ENCODE data around the gene TMEM140.

Gene TMEM140

DNA sequence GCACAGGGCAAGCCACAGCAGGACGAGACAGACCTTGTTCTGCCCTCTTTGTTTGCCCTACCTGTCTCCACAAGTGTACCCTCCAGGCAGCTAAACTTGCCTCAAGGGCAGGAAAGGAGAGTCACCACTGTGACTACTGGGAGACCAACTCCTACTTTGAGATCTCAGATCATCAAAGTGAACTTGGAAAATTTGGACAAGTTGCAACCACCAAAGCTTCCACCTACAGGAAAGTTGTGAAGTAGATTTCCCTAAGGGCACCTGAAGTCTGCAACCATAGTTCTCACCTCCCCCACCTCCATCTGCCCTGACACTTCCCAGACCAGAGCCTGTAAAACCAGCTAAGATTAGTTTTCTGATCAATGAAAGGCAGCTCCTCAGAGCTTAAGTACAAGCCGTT is 66.0 kb downstream of the TMEM140 start:
- no peak for TF ChIP-seq TAF1 (IDR thresholded peaks at IDR 0.05; ENCODE audit: borderline replicate concordance, low read depth, low read length)
- no peak for TF ChIP-seq POLR2A (IDR thresholded peaks at IDR 0.05; ENCODE audit: low read depth, low read length)
- TF ChIP-seq POLR2AphosphoS5 (IDR thresholded peaks at IDR 0.05; ENCODE audit: low read depth, low read length) = no peak
- FAIRE-seq (no peak), DNase-seq (ENCODE audit: insufficient read length) (no peak)

DNA sequence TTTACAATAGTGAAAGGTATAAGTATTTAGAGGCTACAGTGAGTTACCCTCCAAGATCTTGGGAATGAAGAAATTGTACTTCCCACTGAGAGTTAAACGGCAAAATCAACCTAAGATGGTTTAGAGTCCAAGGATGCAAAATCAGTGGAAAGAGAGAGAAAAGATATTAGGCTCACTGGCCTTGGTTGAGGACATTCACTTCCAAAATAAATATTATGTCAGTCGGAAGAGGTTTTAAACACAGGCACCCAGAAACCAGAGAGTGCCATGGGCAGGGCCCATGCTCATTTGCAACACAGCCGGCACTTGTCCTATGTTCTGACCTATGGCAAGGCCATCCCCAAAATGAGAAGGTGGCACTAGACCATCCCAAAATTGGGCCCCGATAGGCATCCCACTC is 67.3 kb downstream of the TMEM140 start:
- FAIRE-seq (no peak), DNase-seq (ENCODE audit: insufficient read length) (no peak)
- TF ChIP-seq POLR2A (IDR thresholded peaks at IDR 0.05; ENCODE audit: low read depth, low read length) = no peak

DNA sequence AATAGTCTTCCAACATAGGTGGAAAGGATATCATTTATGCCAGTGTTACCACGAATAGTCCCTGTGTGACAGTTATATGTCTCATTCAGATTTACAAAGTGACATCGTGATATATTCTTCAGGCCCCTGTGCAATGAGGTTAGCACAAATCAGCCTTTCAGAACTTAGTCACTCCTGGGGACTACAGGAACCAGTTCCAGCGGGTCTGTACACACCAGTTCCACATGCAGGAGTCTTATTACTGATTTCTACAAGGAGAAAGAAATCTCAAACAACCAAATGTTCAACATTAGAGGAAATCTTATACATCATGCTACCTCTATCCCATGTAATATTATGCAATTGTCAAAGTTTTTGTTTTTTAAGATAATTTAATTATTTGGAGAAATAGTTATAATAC is 67.8 kb downstream of the TMEM140 start:
- no peak for FAIRE-seq
- TF ChIP-seq TAF1 (IDR thresholded peaks at IDR 0.05; ENCODE audit: borderline replicate concordance, low read depth, low read length) (no peak), POLR2AphosphoS5 (IDR thresholded peaks at IDR 0.05; ENCODE audit: low read depth, low read length) (no peak), POLR2A (IDR thresholded peaks at IDR 0.05; ENCODE audit: low read depth, low read length) (no peak)
- DNase-seq (ENCODE audit: insufficient read length) = no peak
